ENCODE data around the gene ZSCAN31.

The ZSCAN31 gene

GRCh38 chr6:28377879-28378278 is 41.9 kb upstream of the ZSCAN31 start:
- Histone ChIP-seq H3K36me3 (replicated peaks) (peaks cover 3% of the 10 kb centered on the region), H3K4me3 (ENCODE audit: low read depth, low read length) (no peak overlapping the region), H3K27me3 (replicated peaks) (no peaks in the 10 kb centered on the region), H3K27ac (no peak overlapping the region)
- TF ChIP-seq CTCF (IDR thresholded peaks at IDR 0.05; ENCODE audit: low read depth, low read length, missing control alignments), result no peak
- in situ Hi-C loops (cut with HindIII; ENCODE audit: low pct_ligation_motif_present, low sequenced_read_pairs), result no loop called here
- no peak for DNase-seq

- no peak for DNase-seq
- in situ Hi-C loops (cut with HindIII; ENCODE audit: low pct_ligation_motif_present, low sequenced_read_pairs), result no loop called here
- no peak for TF ChIP-seq CTCF (IDR thresholded peaks at IDR 0.05; ENCODE audit: low read depth, low read length, missing control alignments)
- Histone ChIP-seq H3K4me3 (ENCODE audit: low read depth, low read length) (no peak overlapping the region), H3K27me3 (replicated peaks) (no peaks in the 10 kb centered on the region), H3K36me3 (replicated peaks) (no peaks in the 10 kb centered on the region), H3K27ac (no peak overlapping the region)
These were observed 38.0 kb upstream of the ZSCAN31 start for GRCh38 chr6:28373925-28374324.

GRCh38 chr6:28371706-28372451 is 35.9 kb upstream of the ZSCAN31 start:
- in situ Hi-C loops (cut with HindIII; ENCODE audit: low pct_ligation_motif_present, low sequenced_read_pairs), result no loop called here

GRCh38 chr6:28371280-28371679 is 35.3 kb upstream of the ZSCAN31 start:
- H3K36me3 ChIP-seq (replicated peaks), result peaks cover 2% of the 10 kb centered on the region
- no peak overlapping the region for H3K4me3 ChIP-seq (ENCODE audit: low read depth, low read length)
- in situ Hi-C loops (cut with HindIII; ENCODE audit: low pct_ligation_motif_present, low sequenced_read_pairs), result no loop called here
- no peaks in the 10 kb centered on the region for H3K27me3 ChIP-seq (replicated peaks)
- TF ChIP-seq CTCF (IDR thresholded peaks at IDR 0.05; ENCODE audit: low read depth, low read length, missing control alignments), result no peak
- no peak for DNase-seq
- no peak overlapping the region for H3K27ac ChIP-seq

More at GRCh38 chr6:28371706-28372451, 35.9 kb upstream of the ZSCAN31 start:
- no peak overlapping the region for H3K27ac ChIP-seq
- H3K4me3 ChIP-seq (ENCODE audit: low read depth, low read length), result no peak overlapping the region
- H3K36me3 ChIP-seq (replicated peaks), result no peaks in the 10 kb centered on the region
- no peak for TF ChIP-seq CTCF (IDR thresholded peaks at IDR 0.05; ENCODE audit: low read depth, low read length, missing control alignments)
- DNase-seq, result no peak
- no peaks in the 10 kb centered on the region for H3K27me3 ChIP-seq (replicated peaks)

GRCh38 chr6:28370440-28370839 is 34.5 kb upstream of the ZSCAN31 start:
- no peak for TF ChIP-seq CTCF (IDR thresholded peaks at IDR 0.05; ENCODE audit: low read depth, low read length, missing control alignments)
- H3K27ac ChIP-seq, result no peak overlapping the region
- in situ Hi-C loops (cut with HindIII; ENCODE audit: low pct_ligation_motif_present, low sequenced_read_pairs), result no loop called here
- no peak overlapping the region for H3K4me3 ChIP-seq (ENCODE audit: low read depth, low read length)
- peaks cover 10% of the 10 kb centered on the region for H3K36me3 ChIP-seq (replicated peaks)
- DNase-seq, result no peak
- no peaks in the 10 kb centered on the region for H3K27me3 ChIP-seq (replicated peaks)

- H3K36me3 ChIP-seq (replicated peaks), result peaks cover 17% of the 10 kb centered on the region
- no peak overlapping the region for H3K4me3 ChIP-seq (ENCODE audit: low read depth, low read length)
- DNase-seq, result no peak
- H3K27me3 ChIP-seq (replicated peaks), result no peaks in the 10 kb centered on the region
- no peak overlapping the region for H3K27ac ChIP-seq
- in situ Hi-C loops (cut with HindIII; ENCODE audit: low pct_ligation_motif_present, low sequenced_read_pairs), result no loop called here
- TF ChIP-seq CTCF (IDR thresholded peaks at IDR 0.05; ENCODE audit: low read depth, low read length, missing control alignments), result no peak
These were observed 33.5 kb upstream of the ZSCAN31 start for GRCh38 chr6:28369463-28369862.

Measured in brain microvascular endothelial cell (primary cell).